Neural cell (in vitro differentiated cells): Measurements from ENCODE around the gene CCDC85C.

Source experiments
- CTCF ChIP-seq: fragments of 450-650 bp; IDR thresholded peaks from 2 replicates; pipeline ENCODE4 v1.5.1; 2014; ENCODE audit warnings: antibody characterized with exemption, mild to moderate bottlenecking, moderate library complexity; ENCODE audit not compliant: poor library complexity, severe bottlenecking
- EP300 ChIP-seq: fragments of 450-650 bp; conservative IDR thresholded peaks from 2 replicates; pipeline ENCODE4 v1.6.1; 2014; ENCODE audit warnings: antibody characterized with exemption, mild to moderate bottlenecking, moderate library complexity; ENCODE audit not compliant: poor library complexity, severe bottlenecking
- EZH2 ChIP-seq: fragments of 200-600, 300-800 bp; shearing (Covaris generic), sonication (generic); IDR thresholded peaks from 2 replicates; pipeline ENCODE4 v1.6.1; 2014; ENCODE audit warnings: antibody characterized with exemption, low read length, borderline replicate concordance, mild to moderate bottlenecking; ENCODE audit not compliant: insufficient read depth, poor library complexity, severe bottlenecking
- POLR2AphosphoS5 ChIP-seq: IDR thresholded peaks from 2 replicates; pipeline ENCODE4 v1.6.1; 2012
- RAD21 ChIP-seq: fragments of 450-650 bp; conservative IDR thresholded peaks from 2 replicates; pipeline ENCODE4 v1.6.1; 2014; ENCODE audit warnings: antibody characterized with exemption, mild to moderate bottlenecking, moderate library complexity
- REST ChIP-seq: IDR thresholded peaks from 2 replicates; pipeline ENCODE4 v1.6.1; 2012; ENCODE audit warnings: borderline replicate concordance

GRCh38 chr14:99519931-99520421, 84.0 kb downstream of the CCDC85C start:
- TF ChIP-seq CTCF (no peak), EP300 (no peak), EZH2 (no peak), REST (no peak), POLR2AphosphoS5 (no peak), RAD21 (no peak)
